ENCODE data around the gene U2SURP. TPM values are rescaled to one million over a fixed set of nuclear protein-coding genes. Genes with fewer than 3 reads are reported as not detected.

The U2SURP gene
- total RNA-seq = 65.7 and 69.6 TPM in 2 replicates

DNA sequence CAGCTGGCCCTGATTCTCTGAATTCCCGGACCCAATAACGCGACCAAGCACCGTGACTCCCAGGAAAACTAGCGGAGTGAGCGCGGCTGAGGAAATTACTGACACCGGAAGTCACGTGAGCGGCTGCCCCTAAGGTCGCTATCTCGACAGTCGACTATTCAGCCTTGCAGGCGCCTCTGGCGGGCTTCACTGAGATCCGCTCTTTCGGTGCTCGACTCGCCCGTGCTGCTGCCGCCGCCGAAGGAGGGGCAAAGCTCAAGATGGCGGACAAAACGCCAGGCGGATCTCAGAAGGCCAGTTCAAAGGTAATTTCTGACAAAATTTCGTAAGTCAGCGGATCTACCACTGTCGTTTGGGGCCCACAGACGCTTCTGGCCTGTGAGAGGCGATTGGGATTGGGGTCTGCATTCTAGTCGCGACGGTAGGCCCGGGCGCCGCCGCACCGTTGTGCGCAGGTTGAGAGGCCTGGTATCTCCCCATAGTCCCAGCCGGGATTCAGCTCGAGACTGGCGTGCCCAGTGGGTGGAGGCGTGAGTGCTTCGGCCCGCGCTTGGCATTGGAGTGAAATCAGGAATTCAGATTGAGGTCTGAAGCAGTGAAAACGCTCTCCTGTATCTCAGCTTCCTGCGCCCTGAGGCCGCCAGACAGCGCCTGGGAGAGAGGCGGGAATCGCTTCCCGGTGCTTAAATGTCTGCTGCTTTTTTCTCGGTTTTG is at the start of gene U2SURP:
Gene U2SURP (plus strand): TSS at position 202 of the 714 bp plus-strand sequence. CDS start 59 bp downstream, at position 261.

GRCh38 chr3:142963516-142964448 is 37.6 kb upstream of the U2SURP start, which contains the start of gene PAQR9:
PAQR9 (minus strand) TSS chr3:142963674; CDS start chr3:142963336, 338 bp downstream.

Small RNA genes lying within 50 kb of the gene (small RNA-seq; reads per million reads assigned to genes)
- gene AC021074.2 = not detected

Other genes starting within 250 kb of the U2SURP start
- 0.97 and 1.3 TPM in 2 replicates for gene PCOLCE2, start 112.5 kb upstream of the U2SURP start, total RNA-seq
- gene PAQR9, start 37.9 kb upstream of the U2SURP start, total RNA-seq = not detected in 2 replicates
- gene CHST2, start 118.2 kb downstream of the U2SURP start, total RNA-seq = 45.2 and 66.7 TPM in 2 replicates

Data from hair follicle dermal papilla cell (primary cell).